GM19397 (cell line): ENCODE data around the gene POLR3E.
A peak's percentile ranks its signal among the peaks of the same experiment; 100 is the strongest.
"Not testable (repeated sequence)": the region's sequence is repeated elsewhere in the genome, so short reads cannot be mapped to it uniquely, and the experiment has no call there.

Experiments
- ATAC-seq: cut with Tn5 transposase; IDR thresholded peaks from one replicate; pipeline ENCODE4 v1.9.1; 2021; ENCODE audit warnings: mild to moderate bottlenecking, moderate library complexity; ENCODE audit not compliant: unreplicated experiment

POLR3E gene

GRCh38 chr16:22330326-22330725 lies 33.1 kb downstream of the POLR3E start:
- ATAC-seq: no peak

- no peak for ATAC-seq
Measured at GRCh38 chr16:22333457-22333994, 36.3 kb downstream of the POLR3E start.

GRCh38 chr16:22335668-22336246 lies 38.5 kb downstream of the POLR3E start:
- ATAC-seq: no peak

DNA sequence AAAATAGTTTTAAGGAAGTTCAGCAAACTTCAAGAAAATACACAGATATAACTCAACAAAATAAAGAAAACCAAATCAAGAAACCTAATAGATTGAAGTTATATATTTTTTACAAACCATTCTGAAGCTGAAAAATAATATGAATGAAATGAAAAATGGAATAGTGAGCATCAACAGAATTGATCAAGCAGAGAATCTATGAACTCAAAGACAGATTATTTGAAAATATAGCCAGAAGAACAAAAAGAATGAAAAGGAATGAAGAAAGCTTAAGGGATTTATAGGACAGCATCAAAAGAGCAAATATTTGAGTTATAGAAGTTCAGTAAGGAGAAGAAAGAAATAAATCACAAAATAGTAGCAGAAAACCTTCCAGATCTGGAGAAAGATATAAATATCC lies 39.4 kb downstream of the POLR3E start:
- no peak for ATAC-seq

GRCh38 chr16:22337045-22337444 lies 39.8 kb downstream of the POLR3E start:
- no peak for ATAC-seq

DNA sequence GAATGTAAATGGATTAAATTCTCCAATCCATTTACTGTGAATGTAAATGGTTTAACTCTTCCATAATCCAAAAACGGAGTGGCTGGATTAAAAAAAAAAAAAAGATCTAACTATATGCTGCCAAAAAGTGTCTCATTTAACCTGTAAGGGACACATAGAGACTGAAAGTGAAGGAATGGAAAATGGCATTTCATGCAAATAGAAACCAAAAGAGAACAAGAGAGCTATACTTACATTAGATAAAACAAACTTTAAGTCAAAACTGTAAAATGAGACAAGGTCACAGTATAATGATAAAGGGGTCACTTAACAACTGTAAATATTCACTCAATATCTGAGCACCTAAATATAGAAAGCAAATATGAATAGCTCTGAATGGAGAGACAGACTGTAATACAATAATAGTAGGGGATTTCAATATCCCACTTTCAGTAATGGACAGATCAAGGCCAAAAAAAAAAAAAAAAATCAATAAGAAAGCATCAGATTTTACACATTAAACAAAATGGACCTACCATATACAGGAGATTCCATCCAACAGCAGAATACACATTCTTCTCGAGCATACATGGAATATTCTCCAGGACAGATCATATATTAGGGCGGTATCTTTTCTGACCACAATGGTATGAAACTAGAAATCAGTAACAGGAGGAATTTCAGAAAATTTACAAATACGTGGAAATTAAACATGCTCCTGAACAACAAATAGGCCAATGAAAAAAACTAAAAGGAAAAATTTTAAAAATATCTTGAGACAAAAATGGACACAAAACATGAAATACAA lies 40.8 kb downstream of the POLR3E start:
- ATAC-seq: no peak

GRCh38 chr16:22340945-22341344 lies 43.7 kb downstream of the POLR3E start:
- no peak for ATAC-seq

DNA sequence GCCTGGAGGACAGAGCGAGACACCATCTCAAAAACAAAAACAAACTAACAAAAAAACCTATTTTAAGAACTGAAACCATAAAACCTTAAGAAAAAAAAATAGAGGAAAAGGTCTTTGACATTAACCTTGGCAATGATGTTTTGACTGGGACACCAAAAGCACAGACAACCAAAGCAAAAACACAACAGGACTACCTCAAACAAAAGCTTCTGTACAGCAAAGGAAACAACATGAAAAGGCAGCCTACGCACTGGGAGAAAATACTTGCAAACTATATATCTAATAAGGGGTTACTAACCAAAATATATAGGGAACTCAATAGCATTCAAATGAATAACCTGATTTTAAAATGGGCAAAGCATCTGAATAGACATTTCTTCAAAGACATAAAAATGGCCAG lies 44.9 kb downstream of the POLR3E start:
- no peak for ATAC-seq

DNA sequence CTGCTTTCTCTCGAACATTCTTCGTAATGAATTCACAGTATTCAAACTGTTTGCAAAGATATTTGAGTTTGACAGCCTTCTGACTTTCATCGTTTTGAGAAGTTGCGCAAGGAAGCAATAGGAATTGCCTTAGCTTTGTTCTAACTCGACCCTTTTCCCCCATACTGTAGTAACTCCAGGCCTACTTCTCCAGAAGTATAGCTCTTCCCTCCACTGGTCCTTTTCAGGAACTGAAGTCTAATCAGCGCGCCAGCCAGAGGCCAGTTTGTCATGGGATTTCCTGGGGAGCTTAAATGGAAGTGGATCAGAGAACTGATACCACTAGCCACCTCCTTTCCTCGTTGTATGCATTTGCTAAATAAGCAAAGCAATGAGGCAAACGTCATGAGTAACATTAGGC lies 49.3 kb downstream of the POLR3E start:
- no peak for ATAC-seq

DNA sequence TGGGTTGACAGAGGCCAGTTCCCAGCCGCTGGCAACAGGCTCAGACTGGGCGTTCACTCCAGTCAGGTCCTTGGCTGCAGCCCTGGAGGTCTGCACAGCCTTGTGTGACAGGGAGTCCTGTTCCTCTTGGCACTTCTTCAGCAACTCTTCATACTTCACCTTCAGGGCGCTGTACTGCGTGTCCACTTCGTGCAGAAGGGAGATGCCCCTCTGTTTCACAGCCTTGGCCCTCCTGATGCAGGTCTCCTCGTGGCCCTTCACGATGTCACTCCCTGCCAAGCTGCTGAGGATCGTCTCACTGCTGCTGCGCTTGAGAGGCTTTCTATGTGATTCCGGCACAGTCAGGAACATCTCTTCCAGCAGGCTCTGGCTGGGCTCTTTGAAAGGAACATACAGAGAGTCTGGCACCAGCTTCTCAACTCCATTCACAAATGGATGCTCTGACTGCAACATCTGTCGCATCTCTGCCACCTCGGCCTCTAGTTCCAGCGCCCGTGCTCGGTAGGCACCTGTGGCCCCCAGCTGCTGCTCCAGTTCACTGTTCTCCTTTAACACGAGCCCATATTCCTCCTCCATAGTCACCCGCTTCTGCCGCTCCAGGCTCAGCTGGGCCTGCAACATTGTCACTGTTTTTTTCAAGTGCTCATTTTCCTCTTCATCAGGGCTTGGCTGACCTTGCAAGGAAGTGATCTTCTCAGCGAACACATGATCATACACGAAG lies 50.1 kb downstream of the POLR3E start:
- ATAC-seq: no peak

- no peak for ATAC-seq
Measured at GRCh38 chr16:22348291-22348690, 51.1 kb downstream of the POLR3E start.

- ATAC-seq: not testable (repeated sequence)
Measured at GRCh38 chr16:22351017-22351416, 53.8 kb downstream of the POLR3E start.

GRCh38 chr16:22352140-22352539 lies 54.9 kb downstream of the POLR3E start:
- ATAC-seq: no peak

DNA sequence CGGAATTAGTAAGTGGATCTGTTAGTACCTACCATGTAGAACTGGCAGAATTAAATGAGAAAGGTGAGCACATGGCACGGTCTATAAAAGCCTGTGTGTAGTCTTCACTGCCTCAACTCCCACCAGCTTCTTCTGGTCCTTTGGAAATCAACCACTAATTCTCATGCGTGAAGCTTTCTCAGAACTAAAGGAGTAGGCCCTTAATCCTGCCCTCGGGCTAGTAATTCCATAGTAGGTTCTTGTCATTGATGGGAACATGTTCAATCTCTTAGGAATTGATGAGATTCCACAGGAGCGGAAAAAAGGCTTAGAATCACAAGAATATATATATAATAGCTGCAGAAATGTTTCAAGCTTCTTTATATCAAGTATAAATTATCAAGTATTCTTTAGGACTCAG lies 55.5 kb downstream of the POLR3E start:
- no peak for ATAC-seq

DNA sequence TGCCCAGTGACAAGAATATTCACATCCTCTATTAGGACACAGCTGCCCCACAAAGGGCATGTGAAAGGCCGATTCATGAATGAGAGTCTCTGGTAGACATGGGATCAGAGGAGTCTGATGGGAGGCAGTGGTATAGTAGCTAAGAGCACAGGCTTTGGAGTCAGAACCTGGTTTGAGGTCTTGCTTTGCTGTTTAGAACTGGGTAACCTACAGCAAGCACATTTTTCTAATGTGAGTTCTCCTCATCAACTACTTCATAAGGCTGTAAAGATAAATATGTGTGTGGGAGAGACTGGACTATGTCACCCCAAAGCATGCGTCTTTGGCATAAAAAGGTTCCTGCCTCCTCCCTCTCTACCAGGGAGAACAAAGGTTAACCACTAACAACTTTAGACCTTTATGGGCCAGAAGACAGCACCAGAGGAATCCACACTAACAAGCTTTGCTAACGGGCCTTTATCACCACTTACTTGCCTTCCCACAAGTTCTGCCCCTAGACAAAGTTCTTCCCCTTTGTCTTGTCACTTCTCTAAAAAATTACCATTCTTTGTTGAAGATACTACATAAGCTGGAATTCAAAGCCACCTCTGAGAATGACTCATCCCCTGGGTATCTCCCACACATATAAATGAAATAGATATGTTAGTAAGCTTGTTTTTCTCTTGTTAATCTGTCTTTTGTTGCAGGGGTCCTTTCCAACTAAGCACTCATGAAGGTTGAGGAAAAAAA lies 56.1 kb downstream of the POLR3E start:
- ATAC-seq: no peak

DNA sequence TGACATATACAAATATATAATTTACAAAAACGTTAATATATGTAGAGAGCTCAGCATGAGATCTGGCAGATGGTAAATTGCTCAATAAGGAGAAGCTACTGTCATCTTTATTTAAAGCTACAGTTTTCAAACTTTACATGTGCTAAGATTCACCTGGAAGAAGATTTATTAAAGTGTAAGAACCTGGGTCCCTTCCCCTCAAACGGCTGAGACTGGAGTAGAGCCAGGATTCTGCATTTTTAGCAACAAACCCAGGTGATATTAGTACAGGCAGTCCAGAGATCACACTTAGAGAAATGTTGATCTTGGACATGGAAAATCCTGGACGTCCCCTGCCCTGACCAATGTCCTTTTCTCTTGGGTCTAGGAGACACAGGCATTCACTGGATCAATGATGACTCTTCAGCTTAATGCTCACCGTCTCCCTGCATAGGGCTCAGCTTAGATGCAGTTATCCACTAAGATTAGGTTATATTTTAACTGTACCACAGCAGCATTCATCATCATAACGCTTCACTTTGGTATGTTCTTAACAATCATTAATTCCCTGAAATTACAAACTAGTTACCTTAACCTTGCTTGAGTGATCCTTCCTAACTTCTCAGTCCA lies 56.8 kb downstream of the POLR3E start:
- ATAC-seq: no peak

DNA sequence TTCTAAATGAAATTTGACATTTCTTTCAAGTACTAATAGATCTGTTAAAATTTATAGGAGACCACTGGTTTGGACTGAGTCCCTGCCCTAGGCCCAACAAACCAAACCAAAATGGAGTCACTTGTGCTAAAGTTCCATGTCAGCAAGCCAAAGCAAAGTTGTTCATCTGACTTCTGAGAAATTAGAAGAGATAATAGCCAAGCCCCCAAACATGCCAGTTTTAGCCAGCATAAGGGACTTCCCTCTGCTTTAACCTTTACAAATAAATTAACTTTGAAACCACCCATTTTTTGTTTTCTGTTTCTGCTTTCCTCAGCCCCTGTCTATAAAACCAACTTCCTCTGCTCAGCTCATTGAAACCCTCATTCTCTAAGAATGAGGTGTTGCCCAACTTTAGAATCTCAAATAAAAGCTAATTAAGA lies 58.3 kb downstream of the POLR3E start:
- no peak for ATAC-seq

DNA sequence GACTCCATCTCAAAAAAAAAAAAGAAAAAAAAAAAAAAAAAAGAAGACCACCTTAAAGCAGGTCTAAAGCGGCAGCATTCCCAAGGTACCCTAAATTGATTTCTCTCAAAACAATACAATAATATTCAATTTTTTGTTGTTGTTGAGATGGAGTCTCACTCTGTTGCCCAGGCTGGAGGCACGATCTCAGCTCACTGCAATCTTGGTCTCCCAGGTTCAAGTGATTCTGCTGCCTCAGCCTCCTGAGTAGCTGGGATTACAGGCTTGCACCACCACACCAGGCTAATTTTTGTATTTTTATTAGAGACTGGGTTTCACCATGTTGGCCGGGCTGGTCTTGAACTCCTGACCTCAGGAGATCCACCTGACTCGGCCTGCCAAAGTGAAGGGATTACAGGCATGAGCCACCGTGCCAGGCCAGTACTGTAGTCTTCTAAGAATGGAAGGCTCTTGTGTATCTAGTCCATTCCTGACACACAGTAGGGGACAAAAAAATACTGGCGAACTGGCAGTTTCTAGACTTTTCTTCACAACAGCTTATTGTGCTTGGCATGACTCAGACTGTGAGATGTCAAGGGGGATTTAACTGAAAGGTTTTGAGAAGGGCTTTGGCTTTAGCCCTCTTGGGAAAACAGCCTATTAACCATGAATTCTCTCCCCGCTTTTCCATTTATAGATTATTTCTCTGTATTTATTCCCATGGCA lies 59.9 kb downstream of the POLR3E start:
- peak; percentile 25 for ATAC-seq

DNA sequence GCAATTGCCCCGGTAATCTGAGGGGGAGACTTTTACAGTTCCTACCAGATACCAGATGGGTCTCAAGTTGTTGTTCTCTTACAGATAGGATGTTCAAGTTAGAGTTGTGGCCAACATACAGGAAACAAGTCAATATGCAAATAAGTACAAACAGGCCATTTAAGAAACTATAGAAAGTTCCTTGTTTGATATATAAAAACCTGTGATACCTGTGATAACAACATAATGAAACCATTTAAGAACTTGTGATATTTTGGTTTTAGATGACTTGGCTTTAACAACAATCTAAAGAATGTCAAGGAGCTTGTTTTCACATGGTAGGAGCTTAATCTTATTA lies 60.4 kb downstream of the POLR3E start:
- ATAC-seq: peak; percentile 47

- ATAC-seq: no peak
Measured at GRCh38 chr16:22358000-22358399, 60.8 kb downstream of the POLR3E start.
